ENCODE data around the gene CCDC167.

DNA sequence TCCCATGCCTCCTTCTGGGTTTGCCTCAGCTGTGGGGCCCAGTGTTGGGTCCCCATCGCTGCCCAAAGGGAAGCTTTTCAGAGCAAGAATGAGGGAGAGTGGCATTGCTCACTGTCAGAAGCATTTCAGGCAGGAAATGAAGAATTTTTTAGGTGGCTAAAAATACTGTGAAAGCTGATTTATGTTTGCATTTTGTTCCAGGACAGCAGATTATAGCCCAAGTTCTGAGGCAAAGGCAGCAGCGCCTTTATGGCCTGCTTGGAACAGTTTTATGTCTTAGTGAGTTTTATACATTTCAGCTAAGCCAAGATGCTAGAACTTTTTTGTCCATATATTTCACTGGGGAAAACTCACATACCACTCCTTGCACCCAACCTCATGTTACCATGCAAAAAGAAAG is 4.3 kb upstream of the CCDC167 start:
- TF ChIP-seq CTCF (IDR thresholded peaks at IDR 0.05 in 8 of 11, conservative IDR thresholded peaks at IDR 0.05 in 3 of 11) (no peak), POLR2A (IDR thresholded peaks at IDR 0.05) (no peak), POLR2AphosphoS5 (IDR thresholded peaks at IDR 0.05) (no peak)
